Stomach smooth muscle (tissue), 2 donors: ENCODE data around the gene CNKSR3.
A peak's percentile ranks its signal among the peaks of the same experiment; 100 is the strongest.

Experiments used
- H3K27ac ChIP-seq: one replicate; pipeline ENCODE4 v1.7.0; 2013; ENCODE audit warnings: mild to moderate bottlenecking, low read length, inconsistent platforms
- H3K27me3 ChIP-seq, 2 donors: one replicate each; pipeline ENCODE4 v1.7.0; 2013; ENCODE audit warnings: low read length in 2 of 2; ENCODE audit not compliant: insufficient read depth in 2 of 2, control insufficient read depth in 1 of 2
- H3K36me3 ChIP-seq, 2 donors: one replicate each; pipeline ENCODE4 v1.7.0; 2013; ENCODE audit warnings: low read length in 2 of 2; ENCODE audit not compliant: control insufficient read depth in 2 of 2, insufficient read depth in 2 of 2
- H3K4me1 ChIP-seq: one replicate; pipeline ENCODE4 v1.7.0; 2013; ENCODE audit warnings: low read length; ENCODE audit not compliant: control insufficient read depth, insufficient read depth
- H3K4me3 ChIP-seq, 2 donors: one replicate each; pipeline ENCODE4 v1.7.0; 2013; ENCODE audit warnings: low read length in 2 of 2
- H3K9ac ChIP-seq, 2 donors: one replicate each; pipeline ENCODE4 v1.7.0; 2013; ENCODE audit warnings: low read length in 2 of 2, mild to moderate bottlenecking in 1 of 2
- H3K9me3 ChIP-seq, 2 donors: one replicate each; pipeline ENCODE4 v1.7.0; 2013; ENCODE audit warnings: low read length in 2 of 2; ENCODE audit not compliant: control insufficient read depth in 2 of 2
- donor health status: healthy.
- donor health status: Pancreatic carcinoma.

CNKSR3 gene

GRCh38 chr6:154411076-154411475 is 99.4 kb downstream of the CNKSR3 start:
- H3K9me3 ChIP-seq, result no peaks in the 10 kb centered on the region
- peak overlapping the region; percentile 82 for H3K27ac ChIP-seq
- H3K4me1 ChIP-seq, result peaks cover 23% of the 10 kb centered on the region
- H3K4me3 ChIP-seq, result peak overlapping the region; percentile 10 to 33
- no peaks in the 10 kb centered on the region for H3K27me3 ChIP-seq
- H3K36me3 ChIP-seq, result peaks cover 10 to 11% of the 10 kb centered on the region in 2 donors
- peak overlapping the region; percentile 1 to 62 for H3K9ac ChIP-seq

GRCh38 chr6:154410619-154411072 is 99.8 kb downstream of the CNKSR3 start:
- Histone ChIP-seq H3K9me3 (no peaks in the 10 kb centered on the region), H3K27me3 (no peaks in the 10 kb centered on the region), H3K36me3 (peaks cover 12 to 13% of the 10 kb centered on the region in 2 donors), H3K4me3 (peak overlapping the region; percentile 10 to 33), H3K4me1 (peaks cover 23% of the 10 kb centered on the region), H3K9ac (peak overlapping the region; percentile 57 to 62), H3K27ac (peak overlapping the region; percentile 82)

GRCh38 chr6:154408891-154409500 is 101.5 kb downstream of the CNKSR3 start:
- Histone ChIP-seq H3K9ac (peak overlapping the region in 1 of 2 donors; percentile 29), H3K4me3 (no peak overlapping the region), H3K36me3 (peaks cover 6 to 8% of the 10 kb centered on the region in 2 donors), H3K4me1 (peaks cover 23% of the 10 kb centered on the region), H3K27me3 (no peaks in the 10 kb centered on the region), H3K9me3 (no peaks in the 10 kb centered on the region), H3K27ac (peak overlapping the region; percentile 11)

- Histone ChIP-seq H3K27ac (no peak overlapping the region), H3K4me3 (no peak overlapping the region), H3K4me1 (peaks cover 27% of the 10 kb centered on the region), H3K36me3 (peaks cover 4 to 5% of the 10 kb centered on the region in 2 donors), H3K9me3 (no peaks in the 10 kb centered on the region), H3K27me3 (no peaks in the 10 kb centered on the region), H3K9ac (no peak overlapping the region)
These were observed 103.0 kb downstream of the CNKSR3 start for GRCh38 chr6:154407440-154407839.

GRCh38 chr6:154406869-154407268 is 103.6 kb downstream of the CNKSR3 start:
- Histone ChIP-seq H3K4me1 (peaks cover 23% of the 10 kb centered on the region), H3K27ac (no peak overlapping the region), H3K9me3 (no peaks in the 10 kb centered on the region)

GRCh38 chr6:154406301-154406700 is 104.2 kb downstream of the CNKSR3 start:
- Histone ChIP-seq H3K4me1 (peaks cover 19% of the 10 kb centered on the region), H3K9me3 (no peaks in the 10 kb centered on the region), H3K27ac (no peak overlapping the region)

More at GRCh38 chr6:154406869-154407268, 103.6 kb downstream of the CNKSR3 start:
- Histone ChIP-seq H3K27me3 (no peaks in the 10 kb centered on the region), H3K36me3 (peaks cover 4 to 5% of the 10 kb centered on the region in 2 donors), H3K9ac (no peak overlapping the region), H3K4me3 (no peak overlapping the region)

GRCh38 chr6:154404791-154405400 is 105.6 kb downstream of the CNKSR3 start:
- H3K4me1 ChIP-seq, result peaks cover 8% of the 10 kb centered on the region
- peak overlapping the region in 1 of 2 donors; percentile 58 for H3K9ac ChIP-seq
- no peaks in the 10 kb centered on the region for H3K27me3 ChIP-seq
- peaks cover 13 to 16% of the 10 kb centered on the region in 2 donors for H3K36me3 ChIP-seq
- H3K9me3 ChIP-seq, result no peaks in the 10 kb centered on the region
- H3K4me3 ChIP-seq, result no peak overlapping the region
- no peak overlapping the region for H3K27ac ChIP-seq

More at GRCh38 chr6:154406301-154406700, 104.2 kb downstream of the CNKSR3 start:
- Histone ChIP-seq H3K36me3 (peaks cover 6 to 8% of the 10 kb centered on the region in 2 donors), H3K27me3 (no peaks in the 10 kb centered on the region), H3K9ac (no peak overlapping the region), H3K4me3 (no peak overlapping the region)

- Histone ChIP-seq H3K9me3 (no peaks in the 10 kb centered on the region), H3K36me3 (peaks cover 13 to 17% of the 10 kb centered on the region in 2 donors), H3K27me3 (no peaks in the 10 kb centered on the region), H3K4me1 (peaks cover 4% of the 10 kb centered on the region), H3K9ac (no peak overlapping the region), H3K4me3 (no peak overlapping the region), H3K27ac (peak overlapping the region; percentile 31)
These were observed 106.7 kb downstream of the CNKSR3 start for GRCh38 chr6:154403788-154404187.

GRCh38 chr6:154402081-154402780 is 108.3 kb downstream of the CNKSR3 start:
- Histone ChIP-seq H3K4me1 (peaks cover 4% of the 10 kb centered on the region), H3K27me3 (no peaks in the 10 kb centered on the region), H3K9ac (no peak overlapping the region), H3K9me3 (no peaks in the 10 kb centered on the region), H3K4me3 (no peak overlapping the region), H3K27ac (no peak overlapping the region), H3K36me3 (peaks cover 13 to 17% of the 10 kb centered on the region in 2 donors)

- Histone ChIP-seq H3K36me3 (peaks cover 9 to 13% of the 10 kb centered on the region in 2 donors), H3K4me1 (peaks cover 4% of the 10 kb centered on the region), H3K9me3 (no peaks in the 10 kb centered on the region), H3K27ac (no peak overlapping the region), H3K27me3 (no peaks in the 10 kb centered on the region), H3K9ac (no peak overlapping the region), H3K4me3 (no peak overlapping the region)
These were observed 111.4 kb downstream of the CNKSR3 start for GRCh38 chr6:154399097-154399496.
